Left lung (tissue), 10 donors: Measurements from ENCODE around the gene KIF3A. TPM values are rescaled to one million over a fixed set of nuclear protein-coding genes. Genes with fewer than 3 reads are reported as not detected.

ENCODE experiments used
- ATAC-seq: fragments of 200-7000 bp; cut with Tn5 transposase; one replicate; pipeline ENCODE4 v1.9.1; 2020; ENCODE audit warnings: moderate library complexity
- DNase-seq, 4 donors: peaks; one replicate each; pipeline ENCODE4 v3.0.0-alpha.2; 2013 to 2020
- H3K27ac ChIP-seq, 2 donors: fragments of 200-600 bp; sonication (generic) in 1 of 2; one replicate each; pipeline versions ENCODE4 v1.5.0 to v1.8.0; 2020 to 2021
- H3K27me3 ChIP-seq, 2 donors: fragments of 200-600 bp; sonication (generic) in 1 of 2; one replicate each; pipeline versions ENCODE4 v1.5.0 to v1.8.0; 2020 to 2021
- H3K36me3 ChIP-seq, 2 donors: fragments of 200-600 bp; sonication (generic) in 1 of 2; one replicate each; pipeline versions ENCODE4 v1.5.0 to v1.8.0; 2020 to 2021
- H3K4me1 ChIP-seq, 2 donors: fragments of 200-600 bp; one replicate each; pipeline ENCODE4 v1.8.0; 2021
- H3K4me3 ChIP-seq, 2 donors: fragments of 200-600 bp; sonication (generic) in 1 of 2; one replicate each; pipeline versions ENCODE4 v1.5.0 to v1.8.0; 2020 to 2021; ENCODE audit warnings: mild to moderate bottlenecking in 1 of 2
- H3K9me3 ChIP-seq, 2 donors: fragments of 200-600 bp; sonication (generic) in 1 of 2; one replicate each; pipeline versions ENCODE4 v1.5.0 to v1.8.0; 2020 to 2021
- intact Hi-C, 2 donors: fragments of 100-400 bp; cut with DNase I; formaldehyde crosslinking; loops; one replicate each; pipeline versions ENCODE4 v1.11.2 to v1.14.2; 2022
- polyA plus RNA-seq, 6 donors: library from polyadenylated mRNA; unstranded; fragments of 120-200 nt; gene quantifications; one replicate each; pipeline ENCODE4 v1.2.1, GENCODE V29; 2013; ENCODE audit not compliant: insufficient read length in 6 of 6
- total RNA-seq, 2 donors: library from RNA; stranded (reverse); fragmentation: NEBNext Ultra II Directional; extraction: Animal tissue kit (Norgen Biotek cat#: 25700); gene quantifications; one replicate each; pipeline ENCODE4 v1.2.1, GENCODE V29; 2021
- TF ChIP-seq, protein P1 (sequence below), 2 donors: fragments of 200-600 bp; sonication (generic) in 1 of 2; IDR thresholded peaks; one replicate each; pipeline versions ENCODE4 v1.5.0 to v1.8.0; 2021; ENCODE audit warnings: antibody characterized with exemption in 2 of 2
- donor health status: DM: no; HTN: yes; CAD: no.
- donor health status: DM: no; HTN: no; CAD: no.

The KIF3A gene
- total and polyA plus RNA-seq, 8 donors: 8.9 to 30.4 (median 25.5) TPM

DNA sequence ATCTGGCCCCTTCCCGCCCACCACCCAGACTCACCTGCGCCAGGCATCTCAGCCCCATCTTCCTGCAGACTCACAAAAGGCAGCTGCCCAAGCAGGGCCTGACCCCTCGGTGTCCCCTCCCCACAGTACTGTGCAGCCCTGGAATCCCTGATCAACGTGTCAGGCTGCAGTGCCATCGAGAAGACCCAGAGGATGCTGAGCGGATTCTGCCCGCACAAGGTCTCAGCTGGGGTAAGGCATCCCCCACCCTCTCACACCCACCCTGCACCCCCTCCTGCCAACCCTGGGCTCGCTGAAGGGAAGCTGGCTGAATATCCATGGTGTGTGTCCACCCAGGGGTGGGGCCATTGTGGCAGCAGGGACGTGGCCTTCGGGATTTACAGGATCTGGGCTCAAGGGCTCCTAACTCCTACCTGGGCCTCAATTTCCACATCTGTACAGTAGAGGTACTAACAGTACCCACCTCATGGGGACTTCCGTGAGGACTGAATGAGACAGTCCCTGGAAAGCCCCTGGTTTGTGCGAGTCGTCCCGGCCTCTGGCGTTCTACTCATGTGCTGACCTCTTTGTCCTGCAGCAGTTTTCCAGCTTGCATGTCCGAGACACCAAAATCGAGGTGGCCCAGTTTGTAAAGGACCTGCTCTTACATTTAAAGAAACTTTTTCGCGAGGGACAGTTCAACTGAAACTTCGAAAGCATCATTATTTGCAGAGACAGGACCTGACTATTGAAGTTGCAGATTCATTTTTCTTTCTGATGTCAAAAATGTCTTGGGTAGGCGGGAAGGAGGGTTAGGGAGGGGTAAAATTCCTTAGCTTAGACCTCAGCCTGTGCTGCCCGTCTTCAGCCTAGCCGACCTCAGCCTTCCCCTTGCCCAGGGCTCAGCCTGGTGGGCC lies 77.5 kb downstream of the KIF3A start:
- DNase-seq (no peak), ATAC-seq (no peak)
- Histone ChIP-seq H3K27me3 (peaks cover 16 to 31% of the 10 kb centered on the region in 2 donors), H3K4me3 (no peak overlapping the region), H3K4me1 (peaks cover 4 to 14% of the 10 kb centered on the region in 2 donors), H3K36me3 (no peaks in the 10 kb centered on the region), H3K9me3 (no peaks in the 10 kb centered on the region), H3K27ac (no peak overlapping the region)
- TF ChIP-seq, protein P1, sequence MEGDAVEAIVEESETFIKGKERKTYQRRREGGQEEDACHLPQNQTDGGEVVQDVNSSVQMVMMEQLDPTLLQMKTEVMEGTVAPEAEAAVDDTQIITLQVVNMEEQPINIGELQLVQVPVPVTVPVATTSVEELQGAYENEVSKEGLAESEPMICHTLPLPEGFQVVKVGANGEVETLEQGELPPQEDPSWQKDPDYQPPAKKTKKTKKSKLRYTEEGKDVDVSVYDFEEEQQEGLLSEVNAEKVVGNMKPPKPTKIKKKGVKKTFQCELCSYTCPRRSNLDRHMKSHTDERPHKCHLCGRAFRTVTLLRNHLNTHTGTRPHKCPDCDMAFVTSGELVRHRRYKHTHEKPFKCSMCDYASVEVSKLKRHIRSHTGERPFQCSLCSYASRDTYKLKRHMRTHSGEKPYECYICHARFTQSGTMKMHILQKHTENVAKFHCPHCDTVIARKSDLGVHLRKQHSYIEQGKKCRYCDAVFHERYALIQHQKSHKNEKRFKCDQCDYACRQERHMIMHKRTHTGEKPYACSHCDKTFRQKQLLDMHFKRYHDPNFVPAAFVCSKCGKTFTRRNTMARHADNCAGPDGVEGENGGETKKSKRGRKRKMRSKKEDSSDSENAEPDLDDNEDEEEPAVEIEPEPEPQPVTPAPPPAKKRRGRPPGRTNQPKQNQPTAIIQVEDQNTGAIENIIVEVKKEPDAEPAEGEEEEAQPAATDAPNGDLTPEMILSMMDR (IDR thresholded peaks at IDR 0.05): no peak
- intact Hi-C loops: no loop called here

DNA sequence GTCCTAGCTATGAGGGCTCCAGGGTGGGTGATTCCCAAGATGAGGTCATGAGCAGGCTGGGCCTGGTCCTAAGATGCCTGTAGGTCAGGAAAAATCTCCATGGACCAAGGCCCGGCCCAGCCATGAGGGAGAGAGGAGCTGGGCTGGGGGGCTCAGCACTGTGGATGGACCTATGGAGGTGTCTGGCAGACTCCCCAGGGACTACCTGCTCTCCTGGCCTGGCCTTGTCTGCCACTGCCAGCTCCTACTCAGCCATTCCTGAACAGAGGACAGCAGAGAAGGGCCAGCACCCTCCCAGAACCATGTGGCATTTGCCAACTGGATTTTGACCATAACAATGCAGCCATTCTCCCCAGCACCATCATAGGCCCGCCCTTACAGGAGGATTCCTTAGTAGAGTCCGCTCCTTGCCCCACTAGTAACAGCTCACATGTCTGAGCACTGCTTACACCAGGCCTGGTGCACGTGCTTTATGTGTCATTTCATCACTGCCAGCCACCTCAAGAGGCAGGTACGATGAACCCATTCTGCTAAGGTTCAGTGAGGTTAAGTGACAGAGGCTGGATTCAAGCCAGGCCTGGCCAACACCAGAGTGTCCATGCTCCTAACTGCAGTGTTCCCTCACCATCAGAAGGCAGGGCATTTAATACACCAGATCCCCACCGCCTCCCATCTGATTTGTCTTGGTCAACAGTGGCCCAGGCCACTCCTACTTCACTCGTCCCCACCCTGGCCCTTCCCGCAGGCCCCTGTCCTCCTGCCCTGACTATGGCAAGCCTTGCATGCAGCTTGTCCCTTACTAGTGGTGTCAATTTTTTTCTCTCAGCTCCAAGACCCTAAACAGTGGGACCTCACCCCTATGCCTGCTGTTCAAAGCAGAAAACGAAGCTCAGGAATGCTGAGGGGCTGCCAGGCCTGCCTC lies 78.7 kb downstream of the KIF3A start:
- intact Hi-C loops: no loop called here
- DNase-seq: no peak
- no peak for ATAC-seq
- TF ChIP-seq, protein P1 (IDR thresholded peaks at IDR 0.05): no peak
- Histone ChIP-seq H3K36me3 (no peaks in the 10 kb centered on the region), H3K4me1 (peaks cover 4 to 14% of the 10 kb centered on the region in 2 donors), H3K9me3 (no peaks in the 10 kb centered on the region), H3K27me3 (peaks cover 16 to 43% of the 10 kb centered on the region in 2 donors), H3K4me3 (no peak overlapping the region), H3K27ac (no peak overlapping the region)

DNA sequence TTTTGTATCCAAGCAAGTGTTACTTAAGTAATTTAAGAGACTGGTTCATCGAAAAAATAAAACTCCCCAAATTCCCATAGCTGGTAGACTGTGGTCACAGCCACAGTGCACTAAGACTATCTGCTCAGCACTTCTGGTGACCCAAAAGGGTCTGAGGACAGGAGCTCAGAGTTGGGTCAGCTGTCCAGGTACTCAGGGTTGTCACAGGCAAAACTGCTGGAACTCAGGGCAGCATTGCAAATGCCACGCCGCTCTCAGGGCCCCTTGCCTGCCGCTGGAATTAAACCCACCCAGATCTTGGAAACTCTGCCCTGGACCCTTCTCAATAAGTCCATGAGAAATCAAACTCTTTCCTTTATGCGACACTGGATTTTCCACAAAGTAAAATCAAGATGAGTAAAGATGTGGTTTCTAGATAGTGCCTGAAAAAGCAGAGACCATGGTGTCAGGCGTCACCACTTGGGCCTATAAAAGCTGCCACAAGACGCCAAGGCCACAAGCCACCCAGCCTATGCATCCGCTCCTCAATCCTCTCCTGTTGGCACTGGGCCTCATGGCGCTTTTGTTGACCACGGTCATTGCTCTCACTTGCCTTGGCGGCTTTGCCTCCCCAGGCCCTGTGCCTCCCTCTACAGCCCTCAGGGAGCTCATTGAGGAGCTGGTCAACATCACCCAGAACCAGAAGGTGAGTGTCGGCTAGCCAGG lies 79.5 kb downstream of the KIF3A start, which contains the start of gene IL13:
Gene IL13 (plus strand): TSS at position 498 of the 705 bp plus-strand sequence. CDS start 14 bp downstream, at position 512.
- Histone ChIP-seq H3K27ac (no peak within 1 kb of the TSS), H3K27me3 (peaks cover 17 to 51% of the 10 kb centered on the region in 2 donors), H3K36me3 (no peaks in the 10 kb centered on the region), H3K4me1 (peaks cover 4 to 14% of the 10 kb centered on the region in 2 donors), H3K4me3 (no peak within 1 kb of the TSS), H3K9me3 (no peaks in the 10 kb centered on the region)
- TF ChIP-seq, protein P1 (IDR thresholded peaks at IDR 0.05): no peak
- DNase-seq (no peak), ATAC-seq (no peak)
- intact Hi-C loops: no loop called here

- Histone ChIP-seq H3K36me3 (no peaks in the 10 kb centered on the region), H3K9me3 (no peaks in the 10 kb centered on the region), H3K4me3 (no peak overlapping the region), H3K27me3 (peaks cover 21 to 58% of the 10 kb centered on the region in 2 donors), H3K4me1 (peaks cover 4 to 14% of the 10 kb centered on the region in 2 donors), H3K27ac (no peak overlapping the region)
- TF ChIP-seq, protein P1 (IDR thresholded peaks at IDR 0.05): no peak
- ATAC-seq (no peak), DNase-seq (no peak)
- intact Hi-C loops: no loop called here
These were observed 80.5 kb downstream of the KIF3A start for GRCh38 chr5:132656774-132657355.
